ENCODE data around the gene SCAMP5.

The SCAMP5 gene

GRCh38 chr15:75021341-75021740 is 26.0 kb downstream of the SCAMP5 start:
- no peak overlapping the region for H3K4me3 ChIP-seq (ENCODE audit: low read depth, low read length)
- H3K4me1 ChIP-seq, result peaks cover 8% of the 10 kb centered on the region
- no peak for DNase-seq
- H3K9me3 ChIP-seq, result no peaks in the 10 kb centered on the region
- no peaks in the 10 kb centered on the region for H3K27me3 ChIP-seq
- TF ChIP-seq CTCF (IDR thresholded peaks at IDR 0.05; ENCODE audit: low read depth, low read length), result no peak
- H3K36me3 ChIP-seq, result peaks cover 42% of the 10 kb centered on the region

GRCh38 chr15:75022783-75023180 is 27.4 kb downstream of the SCAMP5 start:
- DNase-seq, result no peak
- Histone ChIP-seq H3K36me3 (peaks cover 28% of the 10 kb centered on the region), H3K4me3 (ENCODE audit: low read depth, low read length) (no peak overlapping the region; the same call in 1 of the 2 replicates), H3K4me1 (peaks cover 8% of the 10 kb centered on the region), H3K27me3 (no peaks in the 10 kb centered on the region), H3K9me3 (no peaks in the 10 kb centered on the region)
- TF ChIP-seq CTCF (IDR thresholded peaks at IDR 0.05; ENCODE audit: low read depth, low read length), result no peak

- TF ChIP-seq CTCF (IDR thresholded peaks at IDR 0.05; ENCODE audit: low read depth, low read length), result no peak
- Histone ChIP-seq H3K9me3 (no peaks in the 10 kb centered on the region), H3K4me1 (peaks cover 8% of the 10 kb centered on the region), H3K27me3 (no peaks in the 10 kb centered on the region), H3K36me3 (peaks cover 22% of the 10 kb centered on the region), H3K4me3 (ENCODE audit: low read depth, low read length) (peak within 1 kb of the TSS; percentile 96)
- peak; percentile 98 for DNase-seq
Measured at GRCh38 chr15:75023181-75023871, 28.0 kb downstream of the SCAMP5 start, which contains the start of gene PPCDC. PPCDC (plus strand) TSS chr15:75023590; CDS start chr15:75028319, 4,729 bp downstream.

GRCh38 chr15:75023872-75024636 is 28.7 kb downstream of the SCAMP5 start:
- H3K9me3 ChIP-seq, result no peaks in the 10 kb centered on the region
- TF ChIP-seq CTCF (IDR thresholded peaks at IDR 0.05; ENCODE audit: low read depth, low read length), result no peak
- H3K27me3 ChIP-seq, result no peaks in the 10 kb centered on the region
- no peak for DNase-seq
- H3K4me1 ChIP-seq, result peaks cover 8% of the 10 kb centered on the region
- peaks cover 21% of the 10 kb centered on the region for H3K36me3 ChIP-seq
- H3K4me3 ChIP-seq (ENCODE audit: low read depth, low read length), result peak overlapping the region; percentile 96

- Histone ChIP-seq H3K9me3 (no peaks in the 10 kb centered on the region), H3K4me3 (ENCODE audit: low read depth, low read length) (no peak overlapping the region), H3K36me3 (peaks cover 14% of the 10 kb centered on the region), H3K4me1 (peaks cover under 1% of the 10 kb centered on the region), H3K27me3 (no peaks in the 10 kb centered on the region)
- DNase-seq, result no peak
- TF ChIP-seq CTCF (IDR thresholded peaks at IDR 0.05; ENCODE audit: low read depth, low read length), result no peak
Measured at GRCh38 chr15:75025107-75025506, 29.7 kb downstream of the SCAMP5 start.

Data from BE2C (cell line).